PC-3 (cell line): ENCODE measurements around the gene HELQ. TPM values are rescaled to one million over a fixed set of nuclear protein-coding genes. Genes with fewer than 3 reads are reported as not detected.

Experiments
- ATAC-seq: fragments of 200-7000 bp; cut with Tn5 transposase; 2 replicates; pipeline ENCODE4 v1.9.1; 2020; ENCODE audit warnings: mild to moderate bottlenecking, moderate library complexity
- BruUV-seq: library from RNA; stranded (reverse); fragments of 400-500 nt; replicated peaks from 2 replicates; lab custom pipeline; 2021; lab: Mats Ljungman, UMichigan
- CTCF ChIA-PET: fragments of 300-600 bp; sonication (Branson Sonifier 250); formaldehyde crosslinking; loops from one replicate; lab custom pipeline; 2022; ENCODE audit warnings: antibody characterized with exemption; lab: Charles Lee
- POLR2A ChIA-PET: fragments of 300-600 bp; sonication (Branson Sonifier 250); formaldehyde crosslinking; loops from one replicate; lab custom pipeline; 2022; ENCODE audit warnings: antibody characterized with exemption; ENCODE audit not compliant: unreplicated experiment; lab: Charles Lee
- DNase-seq: peaks from one replicate; pipeline ENCODE4 v3.0.0-alpha.2; 2015
- H2AFZ ChIP-seq: fragments of 300-600 bp; sonication (generic); 2 replicates; pipeline ENCODE4 v1.6.0; 2016; ENCODE audit warnings: antibody characterized with exemption, low read length
- H3F3A ChIP-seq: fragments of 300-600 bp; sonication (generic); one replicate; pipeline ENCODE4 v1.6.0; 2017; ENCODE audit warnings: antibody characterized with exemption, low read length, control low read depth, mild to moderate bottlenecking; ENCODE audit not compliant: unreplicated experiment
- H3K27ac ChIP-seq: fragments of 300-600 bp; sonication (generic); 2 replicates; pipeline ENCODE4 v1.5.1; 2016; ENCODE audit warnings: mild to moderate bottlenecking, low read length
- H3K27me3 ChIP-seq: fragments of 300-600 bp; sonication (generic); 2 replicates; pipeline ENCODE4 v1.6.1; 2016; ENCODE audit warnings: low read length, mixed read lengths
- H3K36me3 ChIP-seq: fragments of 300-600 bp; sonication (generic); 2 replicates; pipeline ENCODE4 v1.6.1; 2016; ENCODE audit warnings: low read depth, mixed run types, low read length, mixed read lengths
- H3K4me1 ChIP-seq: fragments of 300-600 bp; sonication (generic); 2 replicates; pipeline ENCODE4 v1.5.1; 2016; ENCODE audit warnings: low read length; ENCODE audit not compliant: insufficient read depth
- H3K4me2 ChIP-seq: fragments of 300-600 bp; sonication (generic); 2 replicates; pipeline ENCODE4 v1.6.0; 2016; ENCODE audit warnings: low read length
- H3K4me3 ChIP-seq: fragments of 300-600 bp; sonication (generic); 2 replicates; pipeline ENCODE4 v1.5.1; 2016; ENCODE audit warnings: mild to moderate bottlenecking, low read length, mixed read lengths
- H3K79me2 ChIP-seq: fragments of 300-600 bp; sonication (generic); 2 replicates; pipeline ENCODE4 v1.6.1; 2017; ENCODE audit warnings: low read length, mixed read lengths
- H3K9ac ChIP-seq: fragments of 300-600 bp; sonication (generic); 2 replicates; pipeline ENCODE4 v1.6.0; 2016; ENCODE audit warnings: mild to moderate bottlenecking, low read length
- H3K9me2 ChIP-seq: fragments of 300-600 bp; sonication (generic); replicated peaks from 2 replicates; pipeline ENCODE4 v1.6.1; 2016; ENCODE audit warnings: mixed run types, low read length, mixed read lengths
- H3K9me3 ChIP-seq: fragments of 300-600 bp; sonication (generic); 2 replicates; pipeline ENCODE4 v1.6.1; 2016; ENCODE audit warnings: low read length, mixed read lengths
- H4K20me1 ChIP-seq: fragments of 300-600 bp; sonication (generic); 2 replicates; pipeline ENCODE4 v1.6.1; 2016; ENCODE audit warnings: low read length, mixed read lengths
- EZH2 ChIP-seq: fragments of 300-600 bp; sonication (generic); IDR thresholded peaks from one replicate; pipeline ENCODE4 v1.6.1; 2017; ENCODE audit warnings: antibody characterized with exemption, mild to moderate bottlenecking, low read length; ENCODE audit not compliant: unreplicated experiment
- EZH2phosphoT487 ChIP-seq: fragments of 300-600 bp; sonication (generic); IDR thresholded peaks from 2 replicates; pipeline ENCODE4 v1.6.1; 2018; ENCODE audit warnings: mild to moderate bottlenecking, antibody characterized with exemption, low read length, borderline replicate concordance
- intact Hi-C: fragments of 100-400 bp; cut with micrococcal nuclease; formaldehyde crosslinking; loops from 2 replicates; pipeline ENCODE4 v1.9.0; 2023
- total RNA-seq: library from RNA; depleted of rRNA; stranded (reverse); fragments of >200 nt; gene quantifications from 2 replicates; pipeline ENCODE4 v1.2.3, GENCODE V29; 2014
- TF ChIP-seq, protein P1 (sequence below): fragments of 300-600 bp; sonication (generic); conservative IDR thresholded peaks from 2 replicates; pipeline ENCODE4 v1.5.1; 2017; ENCODE audit warnings: antibody characterized with exemption, low read depth, mild to moderate bottlenecking, low read length

HELQ gene
- total RNA-seq, 1 experiment from 2014 or later = 7.3 TPM

GRCh38 chr4:83369831-83370639 is 85.6 kb downstream of the HELQ start:
- Histone ChIP-seq H3K4me2 (no peak overlapping the region), H3F3A (no peaks in the 10 kb centered on the region), H3K36me3 (no peaks in the 10 kb centered on the region), H3K9me2 (no peaks in the 10 kb centered on the region), H3K4me1 (no peaks in the 10 kb centered on the region), H3K27me3 (no peaks in the 10 kb centered on the region), H3K9ac (no peak overlapping the region), H2AFZ (no peak overlapping the region), H3K4me3 (no peak overlapping the region), H3K9me3 (no peaks in the 10 kb centered on the region), H4K20me1 (no peaks in the 10 kb centered on the region), H3K27ac (no peak overlapping the region), H3K79me2 (no peaks in the 10 kb centered on the region)
- ATAC-seq = no peak
- intact Hi-C loops = loop anchor here (10.0 kb wide), 1 partner anchor 65 kb away; no protein-coding TSS in a partner anchor
- TF ChIP-seq EZH2 (no peak), EZH2phosphoT487 (no peak)
- TF ChIP-seq, protein P1, sequence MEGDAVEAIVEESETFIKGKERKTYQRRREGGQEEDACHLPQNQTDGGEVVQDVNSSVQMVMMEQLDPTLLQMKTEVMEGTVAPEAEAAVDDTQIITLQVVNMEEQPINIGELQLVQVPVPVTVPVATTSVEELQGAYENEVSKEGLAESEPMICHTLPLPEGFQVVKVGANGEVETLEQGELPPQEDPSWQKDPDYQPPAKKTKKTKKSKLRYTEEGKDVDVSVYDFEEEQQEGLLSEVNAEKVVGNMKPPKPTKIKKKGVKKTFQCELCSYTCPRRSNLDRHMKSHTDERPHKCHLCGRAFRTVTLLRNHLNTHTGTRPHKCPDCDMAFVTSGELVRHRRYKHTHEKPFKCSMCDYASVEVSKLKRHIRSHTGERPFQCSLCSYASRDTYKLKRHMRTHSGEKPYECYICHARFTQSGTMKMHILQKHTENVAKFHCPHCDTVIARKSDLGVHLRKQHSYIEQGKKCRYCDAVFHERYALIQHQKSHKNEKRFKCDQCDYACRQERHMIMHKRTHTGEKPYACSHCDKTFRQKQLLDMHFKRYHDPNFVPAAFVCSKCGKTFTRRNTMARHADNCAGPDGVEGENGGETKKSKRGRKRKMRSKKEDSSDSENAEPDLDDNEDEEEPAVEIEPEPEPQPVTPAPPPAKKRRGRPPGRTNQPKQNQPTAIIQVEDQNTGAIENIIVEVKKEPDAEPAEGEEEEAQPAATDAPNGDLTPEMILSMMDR = no peak
- POLR2A ChIA-PET = no interaction called here
- no peak for DNase-seq
- CTCF ChIA-PET = no interaction called here
- no TSS peak for BruUV-seq

GRCh38 chr4:83364312-83364711 is 91.3 kb downstream of the HELQ start:
- Histone ChIP-seq H3K9me3 (no peaks in the 10 kb centered on the region), H4K20me1 (no peaks in the 10 kb centered on the region), H3K36me3 (no peaks in the 10 kb centered on the region), H3K9me2 (no peaks in the 10 kb centered on the region), H3K27me3 (no peaks in the 10 kb centered on the region), H3K27ac (no peak overlapping the region), H2AFZ (no peak overlapping the region), H3F3A (no peaks in the 10 kb centered on the region), H3K79me2 (no peaks in the 10 kb centered on the region), H3K4me1 (no peaks in the 10 kb centered on the region), H3K4me2 (no peak overlapping the region), H3K9ac (no peak overlapping the region), H3K4me3 (no peak overlapping the region)
- no peak for DNase-seq
- CTCF ChIA-PET = no interaction called here
- ATAC-seq = no peak
- POLR2A ChIA-PET = interaction anchor here (0.6 kb wide), 1 partner anchor 16 kb away, joined by 7 read pairs; no protein-coding TSS in a partner anchor
- intact Hi-C loops = loop anchor here (10.0 kb wide), 1 partner anchor 70 kb away; no protein-coding TSS in a partner anchor
- BruUV-seq = no TSS peak
- no peak for TF ChIP-seq EZH2
- no peak for TF ChIP-seq EZH2phosphoT487
- TF ChIP-seq, protein P1 = no peak
